GM04503 (cell line): ENCODE data around the gene VTI1A.

Experiments used
- DNase-seq: peaks from one replicate; pipeline ENCODE4 v3.0.0-alpha.2; 2012; ENCODE audit warnings: low read depth

VTI1A gene

GRCh38 chr10:112679392-112679791 lies 232.4 kb downstream of the VTI1A start:
- no peak for DNase-seq

DNA sequence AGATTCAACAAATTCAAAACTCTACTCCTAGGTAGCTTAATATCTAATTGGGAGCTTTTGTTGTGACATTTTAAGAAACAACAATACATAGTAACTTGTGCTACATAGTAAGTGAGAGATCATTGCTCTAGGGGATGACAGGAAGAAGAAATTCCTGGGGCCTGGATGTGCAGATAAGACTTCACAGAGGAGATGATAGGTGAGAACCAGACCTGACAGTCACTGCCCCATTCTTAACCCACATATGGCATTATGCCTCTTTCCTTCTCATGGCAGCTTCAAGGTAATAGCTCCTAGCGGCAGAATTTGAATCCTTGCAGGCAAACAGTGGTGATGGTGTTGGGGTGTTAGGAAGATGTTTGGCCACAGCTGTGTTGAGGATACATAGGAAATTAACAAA lies 233.6 kb downstream of the VTI1A start:
- DNase-seq, result no peak

DNA sequence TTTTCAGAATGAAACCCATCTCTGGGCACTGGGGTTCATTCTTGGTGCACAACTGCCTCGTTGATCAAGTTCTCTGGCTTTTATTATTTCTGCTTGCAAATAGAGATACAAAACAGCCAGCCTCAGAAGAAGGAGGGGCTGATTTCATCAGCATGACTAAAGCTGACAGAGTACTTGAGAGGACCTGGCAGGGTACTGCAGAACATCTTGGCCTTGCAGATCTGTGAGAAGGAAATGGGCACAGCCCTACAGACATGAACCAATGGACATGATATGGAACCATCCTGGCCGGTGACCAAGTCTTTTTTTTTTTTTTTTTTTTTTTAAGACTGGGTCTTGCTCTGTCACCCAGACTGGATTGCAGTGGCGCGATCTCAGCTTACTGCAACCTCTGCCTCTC lies 240.6 kb downstream of the VTI1A start:
- peak; percentile 27 for DNase-seq

DNA sequence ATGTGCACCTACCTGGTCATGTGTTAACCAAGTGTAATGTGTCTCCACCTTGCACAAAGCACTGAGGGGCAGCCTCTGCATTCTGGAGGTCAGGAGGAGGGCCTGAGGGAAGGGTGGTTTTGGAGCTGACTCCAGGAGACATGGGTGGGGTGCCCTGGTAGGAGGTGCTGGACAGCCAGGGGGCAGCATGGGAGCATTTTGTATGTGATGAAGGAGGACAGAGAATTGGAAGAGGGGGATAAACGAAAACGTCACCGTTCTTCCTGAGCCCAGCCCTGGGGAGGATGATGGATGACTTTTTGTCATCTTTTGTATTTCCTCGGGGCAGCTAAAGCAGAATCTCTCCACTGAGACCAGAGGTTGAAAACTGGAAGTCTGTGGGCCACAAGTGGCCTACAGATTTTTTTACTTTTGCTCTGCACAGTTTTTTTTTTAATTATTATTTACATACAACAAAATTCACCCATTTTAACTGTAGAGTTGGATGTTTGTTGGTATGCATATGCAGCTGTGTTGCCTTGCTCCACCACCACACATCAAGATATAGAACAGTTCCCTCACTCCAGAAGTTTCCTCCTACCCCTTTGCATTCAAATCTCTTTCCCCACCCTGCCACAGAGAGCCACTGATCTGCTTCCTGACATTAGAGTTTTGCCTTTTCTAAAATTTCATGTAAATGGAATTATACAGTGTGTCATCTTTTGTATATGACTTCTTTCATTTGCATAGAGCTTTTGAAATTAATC lies 242.5 kb downstream of the VTI1A start:
- no peak for DNase-seq

- DNase-seq, result no peak
These were observed 248.5 kb downstream of the VTI1A start for GRCh38 chr10:112695539-112695938.

GRCh38 chr10:112696592-112696991 lies 249.6 kb downstream of the VTI1A start:
- no peak for DNase-seq

GRCh38 chr10:112698133-112698817 lies 251.3 kb downstream of the VTI1A start:
- DNase-seq, result no peak

GRCh38 chr10:112698818-112699164 lies 251.8 kb downstream of the VTI1A start:
- no peak for DNase-seq

- DNase-seq, result no peak
These were observed 253.2 kb downstream of the VTI1A start for GRCh38 chr10:112700215-112700671.

- no peak for DNase-seq
These were observed 254.3 kb downstream of the VTI1A start for GRCh38 chr10:112701211-112701877.

GRCh38 chr10:112701878-112702255 lies 254.9 kb downstream of the VTI1A start:
- DNase-seq, result no peak

DNA sequence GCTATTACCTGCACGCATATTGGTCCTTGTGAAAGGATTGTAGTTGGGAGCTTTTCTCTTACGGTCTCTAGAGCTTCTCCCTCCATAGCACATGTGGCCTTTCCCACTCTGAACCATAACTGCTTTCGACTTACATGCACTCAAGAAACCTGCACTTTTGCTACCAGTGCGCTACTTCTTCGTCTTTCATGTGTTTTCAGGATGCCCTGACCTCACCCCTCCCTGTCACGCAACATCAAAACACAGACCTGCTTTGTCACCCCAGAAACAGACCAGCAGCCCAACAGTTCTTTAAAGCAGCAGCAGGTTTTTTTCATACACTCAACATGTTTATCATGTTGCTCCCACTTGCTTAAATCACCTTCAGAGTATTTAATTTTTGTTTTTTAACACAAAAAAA lies 259.6 kb downstream of the VTI1A start:
- no peak for DNase-seq

- DNase-seq, result no peak
These were observed 261.4 kb downstream of the VTI1A start for GRCh38 chr10:112708461-112708860.

GRCh38 chr10:112710528-112710927 lies 263.5 kb downstream of the VTI1A start:
- no peak for DNase-seq

- DNase-seq, result no peak
These were observed 264.4 kb downstream of the VTI1A start for GRCh38 chr10:112711366-112711765.

DNA sequence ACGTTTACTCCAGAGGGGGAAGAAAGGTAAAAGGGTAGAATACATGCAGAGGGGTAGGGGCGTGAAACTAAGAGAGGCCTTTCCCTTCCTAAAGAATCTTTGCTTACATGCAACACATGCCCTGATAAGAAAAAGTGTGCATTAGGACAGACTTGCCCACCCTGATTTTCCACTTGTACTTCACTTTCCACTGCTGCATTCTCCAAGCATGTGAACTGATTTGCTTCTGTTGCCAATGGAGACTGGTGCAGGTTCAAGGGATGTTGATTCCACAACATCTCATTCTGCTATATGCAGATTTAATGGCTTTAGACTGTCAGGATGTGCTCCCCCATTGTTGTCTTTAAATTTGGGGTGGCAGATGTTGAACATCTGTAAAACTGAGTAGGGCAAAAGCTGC lies 265.5 kb downstream of the VTI1A start:
- no peak for DNase-seq

- no peak for DNase-seq
These were observed 266.4 kb downstream of the VTI1A start for GRCh38 chr10:112713411-112713810.

DNA sequence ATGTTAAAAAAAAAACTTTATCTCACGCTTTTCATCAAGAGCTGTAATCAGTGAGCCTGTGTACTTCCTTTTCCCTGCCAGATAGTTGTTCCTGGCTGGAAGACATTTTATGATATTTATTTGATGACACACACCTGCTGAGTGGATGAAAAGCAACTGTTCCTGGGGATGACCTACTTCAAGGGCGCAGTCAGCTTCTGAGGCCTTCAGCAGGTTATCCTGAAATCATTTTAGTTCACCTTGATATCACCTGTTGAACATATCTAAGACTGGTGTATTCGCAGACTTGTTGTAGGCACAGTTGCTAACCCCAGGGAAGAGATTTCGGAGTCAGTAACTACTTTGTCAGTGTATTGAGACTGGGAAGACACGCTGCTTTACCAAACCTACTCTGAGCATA lies 268.6 kb downstream of the VTI1A start:
- DNase-seq, result no peak

DNA sequence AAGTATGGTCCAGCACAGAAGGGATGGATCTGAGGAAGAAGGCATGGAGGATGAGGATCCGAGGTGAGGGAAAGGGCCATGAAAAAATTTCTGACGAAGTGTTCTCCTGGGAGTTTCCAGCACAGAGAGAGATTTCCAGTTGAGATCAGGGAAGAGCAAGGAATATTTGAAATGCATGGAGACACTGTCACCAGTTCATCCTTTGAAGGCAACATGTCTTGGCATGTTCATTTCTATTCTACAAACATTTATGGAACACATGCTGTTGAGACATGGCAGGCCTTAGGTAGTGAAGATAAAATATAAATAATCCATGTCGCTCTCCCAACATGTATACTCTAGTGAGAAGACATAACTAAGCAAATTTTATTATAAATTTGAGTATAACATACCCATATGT lies 269.1 kb downstream of the VTI1A start:
- DNase-seq, result no peak

DNA sequence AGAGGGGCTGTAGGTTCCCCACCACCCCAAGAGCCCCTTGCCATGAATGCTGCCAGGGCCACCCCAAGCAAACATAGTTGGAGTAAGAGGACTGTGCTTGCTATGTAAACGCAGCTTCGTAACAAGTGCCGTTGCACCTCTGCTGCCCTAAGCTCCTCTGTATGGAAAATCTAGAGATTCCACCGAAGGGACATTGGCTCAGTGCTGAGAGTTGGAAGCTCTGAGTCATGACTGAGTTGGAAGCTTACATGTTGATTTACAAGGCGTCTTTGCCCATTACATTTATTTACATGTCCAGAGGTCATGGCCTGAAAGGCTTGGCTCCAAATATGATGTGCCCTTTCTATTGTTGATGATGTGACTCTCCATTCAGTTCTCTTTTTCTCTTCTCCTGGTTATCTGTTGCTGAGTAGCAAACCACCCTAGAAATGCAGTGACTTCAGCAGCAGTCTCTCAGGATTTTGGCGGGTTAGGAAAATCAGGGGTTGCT lies 270.0 kb downstream of the VTI1A start:
- peak; percentile 11 for DNase-seq

GRCh38 chr10:112720178-112720577 lies 273.2 kb downstream of the VTI1A start:
- DNase-seq, result no peak

GRCh38 chr10:112721080-112721698 lies 274.2 kb downstream of the VTI1A start:
- no peak for DNase-seq

DNA sequence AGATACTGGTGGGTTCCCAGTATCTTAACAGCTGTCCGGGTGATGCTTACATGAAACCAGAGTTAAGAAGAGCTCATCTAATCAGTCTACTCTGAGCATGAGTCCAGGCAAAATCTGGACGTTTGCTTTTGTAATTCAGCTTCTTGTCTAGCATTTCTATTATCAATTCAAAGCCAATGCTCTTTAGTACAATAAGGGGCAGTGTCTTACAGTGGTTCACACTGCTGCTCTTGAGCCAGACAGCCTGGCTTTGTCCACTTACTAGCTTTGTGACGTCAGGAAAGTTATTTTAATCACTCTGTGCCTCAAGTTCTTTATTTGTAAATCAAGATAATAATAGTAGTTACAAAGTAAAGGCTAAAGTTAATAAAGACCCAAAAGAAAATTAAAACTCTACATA lies 275.7 kb downstream of the VTI1A start:
- no peak for DNase-seq
